ENCODE results near the gene STUB1. TPM values are rescaled to one million over a fixed set of nuclear protein-coding genes. Genes with fewer than 3 reads are reported as not detected.
"Not testable (repeated sequence)": the region's sequence is repeated elsewhere in the genome, so short reads cannot be mapped to it uniquely, and the experiment has no call there.

The STUB1 gene
- total and polyA plus RNA-seq, 10 donors = 68.9 to 160 (median 88.3) TPM

GRCh38 chr16:711548-712320 lies 31.5 kb downstream of the STUB1 start:
- Histone ChIP-seq H3K4me3 (no peak overlapping the region), H3K4me1 (peaks cover 4 to 49% (median 33%) of the 10 kb centered on the region in 6 donors), H3K36me3 (peaks cover 0 to under 1% (median 0%) of the 10 kb centered on the region in 6 donors), H3K27ac (no peak overlapping the region), H3K27me3 (replicated peaks in 1 of 7) (peaks cover 8 to 98% (median 58%) of the 10 kb centered on the region in 7 donors), H3K9me3 (no peaks in the 10 kb centered on the region)
- peak; percentile 96 for DNase-seq
- intact Hi-C loops (cut with DNase I; ENCODE audit: low total_unique reads) = loop anchor here (5.0 kb wide), 1 partner anchor 76 kb away; the partner anchor contains the start of genes CHTF18 and RPUSD1
- TF ChIP-seq POLR2AphosphoS5 (IDR thresholded peaks at IDR 0.05) (peak; percentile 54 to 77 (median 67)), CTCF (IDR thresholded peaks at IDR 0.05 in 8 of 11, conservative IDR thresholded peaks at IDR 0.05 in 3 of 11) (peak; percentile 76 to 99 (median 95)), POLR2A (IDR thresholded peaks at IDR 0.05) (no peak)
- WGBS, 5 donors = 8 to 14% (median 12%) methylated on average over 17 to 25 of the region's 25 CpGs

GRCh38 chr16:712740-713250 lies 32.6 kb downstream of the STUB1 start:
- H3K9me3 ChIP-seq, H3K27ac ChIP-seq, H3K4me3 ChIP-seq, DNase-seq, H3K36me3 ChIP-seq: not testable (repeated sequence)
- peaks cover 8 to 98% (median 49%) of the 10 kb centered on the region in 7 donors for H3K27me3 ChIP-seq (replicated peaks in 1 of 7)
- WGBS, 5 donors = 50 to 60% (median 53%) methylated on average over 13 of the region's 13 CpGs
- intact Hi-C loops (cut with DNase I; ENCODE audit: low total_unique reads) = loop anchor here (5.0 kb wide), 1 partner anchor 75 kb away; the partner anchor contains the start of genes CHTF18 and RPUSD1
- peak in 5 of 11 experiments; percentile 10 to 42 (median 27) for TF ChIP-seq CTCF (IDR thresholded peaks at IDR 0.05 in 8 of 11, conservative IDR thresholded peaks at IDR 0.05 in 3 of 11)
- H3K4me1 ChIP-seq = peaks cover 4 to 52% (median 34%) of the 10 kb centered on the region in 6 donors

GRCh38 chr16:714079-714478 lies 33.9 kb downstream of the STUB1 start:
- WGBS, 5 donors = 40 to 69% (median 56%) methylated on average over 8 to 11 of the region's 11 CpGs
- intact Hi-C loops (cut with DNase I; ENCODE audit: low total_unique reads) = loop anchor here (5.0 kb wide), 1 partner anchor 73 kb away; the partner anchor contains the start of genes CHTF18 and RPUSD1

More at GRCh38 chr16:714079-714478, 33.9 kb downstream of the STUB1 start:
- Histone ChIP-seq H3K27ac (no peak overlapping the region), H3K4me1 (peaks cover 4 to 60% (median 34%) of the 10 kb centered on the region in 6 donors), H3K36me3 (peaks cover 0 to 5% (median 0%) of the 10 kb centered on the region in 6 donors), H3K4me3 (peak overlapping the region in 4 of 8 donors; percentile 10 to 93 (median 76)), H3K9me3 (no peaks in the 10 kb centered on the region), H3K27me3 (replicated peaks in 1 of 7) (peaks cover 8 to 88% (median 36%) of the 10 kb centered on the region in 7 donors)
- no peak for DNase-seq
- TF ChIP-seq POLR2A (IDR thresholded peaks at IDR 0.05) (no peak), POLR2AphosphoS5 (IDR thresholded peaks at IDR 0.05) (no peak), CTCF (IDR thresholded peaks at IDR 0.05 in 8 of 11, conservative IDR thresholded peaks at IDR 0.05 in 3 of 11) (no peak)

Data from spleen (tissue), 11 donors.